Measurements from ENCODE around the gene PPP3R1. TPM values are rescaled to one million over a fixed set of nuclear protein-coding genes. Genes with fewer than 3 reads are reported as not detected.

PPP3R1 gene
- total and polyA plus RNA-seq, 10 of the 15 experiments (the other 5 are each of a cell fraction or from before 2014, with no cell fraction given), result 1.5 to 61.0 (median 15.8) TPM

DNA sequence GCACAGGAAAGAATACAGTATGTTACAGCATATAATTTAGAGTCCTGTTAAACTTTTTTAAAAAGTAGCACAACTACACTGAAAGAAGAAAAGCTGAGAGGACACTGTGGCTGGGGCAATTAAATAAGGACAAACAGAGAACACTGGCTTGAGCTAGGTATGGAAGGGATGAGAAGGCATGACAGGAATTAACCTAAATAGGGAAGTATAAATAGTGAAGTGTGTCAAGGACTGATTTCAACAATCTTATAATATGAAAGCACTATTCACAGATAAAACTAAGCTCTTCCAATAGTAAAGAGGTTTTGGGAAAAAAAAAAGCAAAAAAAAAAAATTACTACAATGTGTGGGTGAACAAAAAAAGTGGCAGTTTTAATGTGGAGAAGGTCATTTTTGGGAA lies 45.5 kb downstream of the PPP3R1 start:
- ChIA-PET RAD21 (ENCODE audit: unreplicated experiment) (interaction anchor here (1.2 kb wide), 1 partner anchor 11 kb away, joined by 5 read pairs; no protein-coding TSS in a partner anchor), SMC1A (ENCODE audit: uncharacterized antibody, unreplicated experiment) (interaction anchor here (0.8 to 2.3 kb wide), 6 partner anchors 9 to 70 kb away, joined by 3 to 10 read pairs (median 3); no protein-coding TSS in a partner anchor), POLR2A (interaction anchor here (0.6 kb wide), 1 partner anchor 43 kb away, joined by 3 read pairs; no protein-coding TSS in a partner anchor), CTCF (interaction anchor here (0.7 to 1.5 kb wide), 6 partner anchors 9 to 84 kb away, joined by 3 to 6 read pairs (median 3); no protein-coding TSS in a partner anchor)
- Histone ChIP-seq H3K9me3 (replicated peaks; ENCODE audit: control insufficient read depth, insufficient read depth, low read length) (no peaks in the 10 kb centered on the region), H3K27ac (ENCODE audit: control insufficient read depth, insufficient read depth) (no peak overlapping the region), H3K4me3 (no peak overlapping the region), H3K36me3 (ENCODE audit: control insufficient read depth in 2 of 2, insufficient read depth in 2 of 2, low read length in 1 of 2) (peaks cover 0 to 3% of the 10 kb centered on the region in 2 experiments; a peak in 3 of 4 replicates), H2AFZ (ENCODE audit: control insufficient read depth, low read depth, low read length) (no peak overlapping the region), H3K27me3 (replicated peaks in 1 of 2; ENCODE audit: control insufficient read depth in 2 of 2, insufficient read depth in 2 of 2, low read length in 1 of 2) (no peaks in the 10 kb centered on the region), H3K4me1 (ENCODE audit: control insufficient read depth, insufficient read depth, low read length) (peaks cover 24% of the 10 kb centered on the region), H3K9ac (ENCODE audit: control insufficient read depth, insufficient read depth, low read length) (no peak overlapping the region), H4K20me1 (ENCODE audit: control insufficient read depth, insufficient read depth) (peaks cover 3% of the 10 kb centered on the region; the same call in 1 of the 2 replicates), H3K79me2 (ENCODE audit: control insufficient read depth, insufficient read depth, low read length) (peaks cover 60% of the 10 kb centered on the region), H3K4me2 (ENCODE audit: control insufficient read depth, insufficient read depth) (no peak overlapping the region)
- no TSS peak for BruUV-seq (replicated peaks)
- intact Hi-C loops (cut with micrococcal nuclease; ENCODE audit: unreplicated experiment) (no loop called here), in situ Hi-C loops (cut with MboI) (no loop called here)
- FAIRE-seq, result no peak
- ATAC-seq, result no peak
- DNase-seq (ENCODE audit: low read depth, low spot score), result no peak
- TF ChIP-seq SMAD5 (IDR thresholded peaks at IDR 0.05; ENCODE audit: low read depth) (no peak), PAX5 (IDR thresholded peaks at IDR 0.05; ENCODE audit: borderline replicate concordance, low read depth, low read length) (no peak), NR2C1 (IDR thresholded peaks at IDR 0.05) (no peak), IKZF2 (IDR thresholded peaks at IDR 0.05) (no peak), PAX8 (IDR thresholded peaks at IDR 0.05) (no peak), GATAD2B (conservative IDR thresholded peaks at IDR 0.05; ENCODE audit: low read depth) (no peak), E4F1 (IDR thresholded peaks at IDR 0.05; ENCODE audit: borderline replicate concordance, partially characterized antibody) (no peak), ZNF592 (IDR thresholded peaks at IDR 0.05) (no peak), ZBTB4 (CRISPR knock-in tag; IDR thresholded peaks at IDR 0.05) (no peak), EZH2 (IDR thresholded peaks at IDR 0.05; ENCODE audit: borderline replicate concordance, control insufficient read depth, low read depth, low read length) (no peak), SIX5 (IDR thresholded peaks at IDR 0.05; ENCODE audit: low read depth, low read length, severe bottlenecking) (no peak), HSF1 (IDR thresholded peaks at IDR 0.05; ENCODE audit: low read depth, low read length) (no peak), CREM (IDR thresholded peaks at IDR 0.05; ENCODE audit: low read depth) (no peak), FOXK2 (IDR thresholded peaks at IDR 0.05) (no peak)

Measured in GM12878 (cell line).